Fibroblast of pulmonary artery (primary cell): ENCODE measurements around the gene F12.
"Not testable (repeated sequence)": the region's sequence is repeated elsewhere in the genome, so short reads cannot be mapped to it uniquely, and the experiment has no call there.

Source experiments
- DNase-seq: peaks from one replicate; pipeline ENCODE4 v3.0.0-alpha.2; 2010; ENCODE audit warnings: low read depth
- H3K4me3 ChIP-seq: replicated peaks from 2 replicates; pipeline ENCODE4 v1.5.1; 2011; ENCODE audit warnings: low read depth, mild to moderate bottlenecking, control low read depth, low read length, moderate library complexity
- CTCF ChIP-seq: IDR thresholded peaks from 2 replicates; pipeline ENCODE4 v1.5.1; 2011; ENCODE audit warnings: mild to moderate bottlenecking, control low read depth, low read length, inconsistent platforms; ENCODE audit errors: missing control alignments

F12 gene

GRCh38 chr5:177419046-177419445 is 9.7 kb upstream of the F12 start:
- H3K4me3 ChIP-seq, result no peak overlapping the region
- TF ChIP-seq CTCF, result no peak
- DNase-seq, result peak; percentile 85

DNA sequence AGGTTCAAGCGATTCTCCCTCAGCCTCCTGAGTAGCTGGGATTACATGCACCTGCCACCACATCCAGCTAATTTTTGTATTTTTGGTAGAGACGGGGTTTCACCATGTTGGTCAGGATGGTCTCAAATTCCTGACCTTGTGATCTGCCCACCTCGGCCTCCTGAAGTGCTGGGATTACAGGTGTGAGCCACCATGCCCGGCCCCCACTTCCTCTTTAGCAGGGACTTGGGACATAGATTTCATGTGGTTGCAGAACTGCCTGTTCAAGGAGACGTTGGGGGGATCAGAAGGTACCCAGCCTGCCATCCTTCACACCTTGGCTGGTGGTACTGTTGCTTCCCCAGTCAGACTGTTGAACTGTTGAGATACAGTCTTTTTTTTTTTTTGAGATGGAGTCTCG is 7.7 kb upstream of the F12 start:
- not testable (repeated sequence) for H3K4me3 ChIP-seq, DNase-seq

DNA sequence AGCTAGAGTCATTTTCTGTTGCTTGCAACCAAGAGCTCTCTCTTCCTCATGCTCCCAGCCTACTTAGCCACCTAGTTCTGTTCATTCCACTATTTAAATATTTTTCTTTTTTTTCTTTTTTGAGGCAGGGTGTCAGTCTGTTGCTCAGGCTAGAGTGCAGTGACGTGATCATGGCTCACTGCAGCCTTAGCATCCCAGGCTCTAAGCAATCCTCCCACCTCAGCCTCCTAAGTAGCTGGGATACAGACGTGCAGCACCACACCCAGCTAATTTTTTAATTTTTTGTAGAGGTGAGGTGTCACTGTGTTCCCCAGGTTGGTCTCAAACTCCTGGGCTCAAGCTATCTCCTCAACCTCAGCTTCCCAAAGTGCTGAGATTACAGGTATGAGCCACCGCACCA is 5.1 kb upstream of the F12 start:
- no peak for TF ChIP-seq CTCF
- H3K4me3 ChIP-seq, result no peak overlapping the region
- DNase-seq, result no peak

DNA sequence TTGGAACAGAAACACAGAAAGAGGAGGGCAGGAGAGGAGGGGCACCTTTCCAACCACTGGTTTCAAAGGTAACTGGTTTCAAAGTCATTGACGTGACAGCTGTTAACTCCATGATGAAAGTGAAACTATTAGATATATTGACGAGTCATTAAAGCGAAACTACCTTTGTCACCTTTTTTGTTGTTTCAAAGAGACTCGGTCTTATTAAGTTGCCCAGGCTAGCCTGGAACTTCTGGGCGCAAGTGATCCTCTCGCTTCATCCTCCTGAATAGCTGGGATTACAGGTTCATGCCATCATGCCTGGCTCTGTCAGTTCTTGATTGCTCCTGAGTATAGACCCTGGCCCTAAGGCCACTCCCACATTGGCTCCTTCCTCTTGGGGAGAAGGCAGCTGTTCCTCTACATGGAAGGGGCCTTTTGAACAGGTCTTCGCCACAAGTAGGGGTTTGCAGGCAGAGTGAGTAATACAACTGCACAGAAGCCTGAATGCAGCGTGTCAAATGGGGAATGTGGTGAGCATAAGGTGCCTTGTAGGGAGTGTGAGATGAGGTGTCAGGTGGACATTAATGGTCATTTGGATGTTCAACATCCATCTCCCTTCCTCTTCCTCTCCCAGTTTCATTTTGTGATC is 3.4 kb upstream of the F12 start:
- H3K4me3 ChIP-seq, result no peak overlapping the region
- DNase-seq, result no peak
- TF ChIP-seq CTCF, result no peak

GRCh38 chr5:177410575-177410974 is 1.2 kb upstream of the F12 start:
- no peak for DNase-seq
- H3K4me3 ChIP-seq, result no peak overlapping the region
- TF ChIP-seq CTCF, result no peak

GRCh38 chr5:177405805-177406204 is 3.6 kb downstream of the F12 start:
- no peak for DNase-seq
- H3K4me3 ChIP-seq, result no peak overlapping the region
- TF ChIP-seq CTCF, result no peak

GRCh38 chr5:177405312-177405711 is 4.1 kb downstream of the F12 start:
- no peak for TF ChIP-seq CTCF
- H3K4me3 ChIP-seq, result no peak overlapping the region
- DNase-seq, result no peak
